SK-N-SH (cell line): Measurements from ENCODE around the gene ARHGDIB. TPM values are rescaled to one million over a fixed set of nuclear protein-coding genes. Genes with fewer than 3 reads are reported as not detected.

ENCODE experiments used
- CTCF ChIA-PET: fragments of 300-600, 350-600 bp; formaldehyde crosslinking; extraction: SDS; loops from one replicate; lab custom pipeline; 2021; lab: Yijun Ruan, JAX
- POLR2A ChIA-PET: fragments of 350-600 bp; sonication (Branson Sonifier 250); formaldehyde crosslinking; extraction: SDS; loops from one replicate; lab custom pipeline; 2020; ENCODE audit warnings: antibody characterized with exemption, inconsistent platforms; lab: Yijun Ruan, JAX
- DNase-seq: peaks from one replicate; pipeline ENCODE4 v3.0.0; 2012
- H2AFZ ChIP-seq: fragments of 200-600 bp; sonication (generic); 2 replicates; pipeline ENCODE4 v1.8.1; 2016; ENCODE audit warnings: antibody characterized with exemption, mild to moderate bottlenecking, low read depth
- H3F3A ChIP-seq: fragments of 200-600 bp; sonication (generic); replicated peaks from 2 replicates; pipeline ENCODE3; 2016; ENCODE audit warnings: antibody characterized with exemption, mild to moderate bottlenecking; ENCODE audit not compliant: insufficient read depth
- H3K27ac ChIP-seq, 2 experiments: fragments of 200-500 bp in 1 of 2; fragments of 200-600 bp in 1 of 2; sonication (Bioruptor generic) in 1 of 2; sonication (generic), shearing (Covaris generic) in 1 of 2; 2 replicates each; pipeline versions ENCODE4 v1.5.1 to v1.6.1; 2014 to 2016; ENCODE audit warnings: low read depth in 2 of 2, inconsistent platforms in 1 of 2, low read length in 1 of 2, mild to moderate bottlenecking in 1 of 2, mixed read lengths in 1 of 2
- H3K27me3 ChIP-seq: fragments of 200-600 bp; sonication (generic), shearing (Covaris generic); 2 replicates; pipeline ENCODE4 v1.6.1; 2016; ENCODE audit warnings: mixed run types; ENCODE audit not compliant: insufficient read depth
- H3K36me3 ChIP-seq, 2 experiments: fragments of 200-500 bp in 1 of 2; fragments of 200-600 bp in 1 of 2; sonication (Bioruptor generic) in 1 of 2; sonication (generic) in 1 of 2; replicated peaks in 1 of 2; 2 replicates each; pipeline versions ENCODE3 to v1.5.1; 2014 to 2016; ENCODE audit warnings: low read length in 1 of 2, mild to moderate bottlenecking in 1 of 2; ENCODE audit not compliant: insufficient read depth in 2 of 2, control insufficient read depth in 1 of 2
- H3K4me1 ChIP-seq, 2 experiments: fragments of 200-500 bp in 1 of 2; fragments of 200-600 bp in 1 of 2; sonication (Bioruptor generic) in 1 of 2; sonication (generic), shearing (Covaris generic) in 1 of 2; 2 replicates each; pipeline versions ENCODE4 v1.5.1 to v1.6.1; 2014 to 2016; ENCODE audit warnings: low read depth in 1 of 2, low read length in 1 of 2, mixed run types in 1 of 2; ENCODE audit not compliant: insufficient read depth in 2 of 2, control insufficient read depth in 1 of 2
- H3K4me2 ChIP-seq: fragments of 200-600 bp; sonication (generic), shearing (Covaris generic); 2 replicates; pipeline ENCODE4 v1.6.1; 2017; ENCODE audit warnings: mixed run types
- H3K4me3 ChIP-seq, 2 experiments: fragments of 200-500 bp in 1 of 2; fragments of 200-600 bp in 1 of 2; sonication (Bioruptor generic) in 1 of 2; sonication (generic), shearing (Covaris generic) in 1 of 2; 2 replicates each; pipeline versions ENCODE4 v1.5.1 to v1.8.1; 2014 to 2016; ENCODE audit warnings: low read depth in 2 of 2, inconsistent platforms in 1 of 2, low read length in 1 of 2, mild to moderate bottlenecking in 1 of 2, mixed read lengths in 1 of 2, moderate library complexity in 1 of 2
- H3K79me2 ChIP-seq: fragments of 200-600 bp; sonication (generic); 2 replicates; pipeline ENCODE4 v1.8.1; 2017; ENCODE audit warnings: mild to moderate bottlenecking; ENCODE audit not compliant: insufficient read depth
- H3K9ac ChIP-seq: fragments of 200-600 bp; sonication (generic); 2 replicates; pipeline ENCODE4 v1.6.1; 2017; ENCODE audit warnings: mixed run types
- H3K9me2 ChIP-seq: fragments of 200-600 bp; sonication (generic); 2 replicates; pipeline ENCODE4 v1.6.1; 2017; ENCODE audit warnings: mixed run types
- H3K9me3 ChIP-seq: fragments of 200-600 bp; sonication (generic); 2 replicates; pipeline ENCODE4 v1.6.1; 2017; ENCODE audit warnings: mixed run types, mild to moderate bottlenecking, moderate library complexity
- H4K20me1 ChIP-seq: fragments of 200-600 bp; sonication (generic); 2 replicates; pipeline ENCODE4 v1.6.1; 2017; ENCODE audit warnings: mild to moderate bottlenecking, mixed run types; ENCODE audit not compliant: insufficient read depth
- CHD2 ChIP-seq: fragments of 150-350 bp; IDR thresholded peaks from 2 replicates; pipeline ENCODE4 v1.6.1; 2018; ENCODE audit warnings: low read length; ENCODE audit not compliant: partially characterized antibody
- ELF1 ChIP-seq: IDR thresholded peaks from 2 replicates; pipeline ENCODE4 v1.4.0; 2012
- EP300 ChIP-seq, 2 experiments: IDR thresholded peaks; 2 replicates each; pipeline versions ENCODE4 v1.4.0 to v1.6.1; 2012; ENCODE audit warnings: borderline replicate concordance in 1 of 2, low read depth in 1 of 2, low read length in 1 of 2
- EZH2phosphoT487 ChIP-seq: fragments of 200-600 bp; sonication (generic); IDR thresholded peaks from 2 replicates; pipeline ENCODE4 v1.6.1; 2017; ENCODE audit warnings: low read depth, mixed run types, mild to moderate bottlenecking, antibody characterized with exemption, moderate library complexity, borderline replicate concordance
- FOSL2 ChIP-seq: IDR thresholded peaks from 2 replicates; pipeline ENCODE4 v1.4.0; 2012; ENCODE audit warnings: low read depth, mild to moderate bottlenecking, moderate library complexity, borderline replicate concordance
- FOXJ3 ChIP-seq: sonication (generic); formaldehyde crosslinking; IDR thresholded peaks from 2 replicates; pipeline ENCODE4 v1.5.1; 2020; ENCODE audit warnings: mild to moderate bottlenecking, missing genetic modification reagents
- GABPA ChIP-seq: IDR thresholded peaks from 2 replicates; pipeline ENCODE4 v1.4.0; 2012; ENCODE audit warnings: low read depth, mild to moderate bottlenecking
- IRF3 ChIP-seq: fragments of 150-350 bp; IDR thresholded peaks from 2 replicates; pipeline ENCODE4 v1.6.1; 2016; ENCODE audit warnings: mild to moderate bottlenecking, low read depth, low read length
- MEF2A ChIP-seq: IDR thresholded peaks from 2 replicates; pipeline ENCODE4 v1.4.0; 2012; ENCODE audit warnings: low read depth, borderline replicate concordance
- MXI1 ChIP-seq: IDR thresholded peaks from 2 replicates; pipeline ENCODE4 v1.6.1; 2012; ENCODE audit warnings: mild to moderate bottlenecking, low read depth, low read length, improper control_type of control experiment
- NFIC ChIP-seq: IDR thresholded peaks from 2 replicates; pipeline ENCODE4 v1.4.0; 2012; ENCODE audit warnings: borderline replicate concordance
- NRF1 ChIP-seq: IDR thresholded peaks from 2 replicates; pipeline ENCODE4 v1.6.1; 2012; ENCODE audit warnings: low read depth, mild to moderate bottlenecking, low read length
- PBX3 ChIP-seq: IDR thresholded peaks from 2 replicates; pipeline ENCODE4; 2012
- SMC3 ChIP-seq: IDR thresholded peaks from 2 replicates; pipeline ENCODE4 v1.6.1; 2012; ENCODE audit warnings: low read depth, low read length, improper control_type of control experiment
- TAF1 ChIP-seq: IDR thresholded peaks from 2 replicates; pipeline ENCODE4 v1.6.1; 2012; ENCODE audit warnings: low read depth, mild to moderate bottlenecking, low read length, moderate library complexity, borderline replicate concordance
- TEAD4 ChIP-seq: IDR thresholded peaks from 2 replicates; pipeline ENCODE4 v1.4.0; 2012; ENCODE audit warnings: mild to moderate bottlenecking, borderline replicate concordance; ENCODE audit not compliant: insufficient read depth
- USF1 ChIP-seq: IDR thresholded peaks from 2 replicates; pipeline ENCODE4 v1.4.0; 2012; ENCODE audit warnings: low read depth, borderline replicate concordance
- USF2 ChIP-seq: fragments of 150-350 bp; IDR thresholded peaks from 2 replicates; pipeline ENCODE4 v1.6.1; 2017; ENCODE audit warnings: antibody characterized with exemption, low read length, low read depth, borderline replicate concordance
- YY1 ChIP-seq: IDR thresholded peaks from 2 replicates; pipeline ENCODE4 v1.4.0; 2012; ENCODE audit warnings: low read depth, mild to moderate bottlenecking
- ZBTB33 ChIP-seq: IDR thresholded peaks from 2 replicates; pipeline ENCODE4 v1.4.0; 2012; ENCODE audit warnings: low read depth, borderline replicate concordance
- WGBS: methylation state at CpG from one replicate; pipeline ENCODE4 v1.1.6; 2017; ENCODE audit warnings: low lambda C conversion rate; 5-methylcytosine and 5-hydroxymethylcytosine counted together
- polyA plus RNA-seq, 3 experiments: library from polyadenylated mRNA; depleted of rRNA; stranded (reverse); fragments of >200 nt; gene quantifications; 2 replicates each; pipeline ENCODE4 v1.2.3, GENCODE V29; 2012

ARHGDIB gene
- polyA plus RNA-seq, 1 of the 3 experiments (the other 2 are of a cell fraction) = 362 TPM

- no peak for DNase-seq
- H3K27ac ChIP-seq = no peak overlapping the region
- no peak overlapping the region for H3K4me2 ChIP-seq
- 90% methylated on average over 3 of the region's 3 CpGs for WGBS
- H2AFZ ChIP-seq = no peak overlapping the region
- H3K9ac ChIP-seq = no peak overlapping the region
- H3F3A ChIP-seq = peaks cover 6% of the 10 kb centered on the region
- H3K4me3 ChIP-seq = no peak overlapping the region
- no peaks in the 10 kb centered on the region for H3K27me3 ChIP-seq
- no peaks in the 10 kb centered on the region for H4K20me1 ChIP-seq
- TF ChIP-seq EP300 (IDR thresholded peaks at IDR 0.05; ENCODE audit: borderline replicate concordance in 1 of 2, low read depth in 1 of 2, low read length in 1 of 2) = no peak
- TF ChIP-seq MXI1 = no peak
- TF ChIP-seq NRF1 = no peak
- TF ChIP-seq NFIC = no peak
- no peak for TF ChIP-seq FOXJ3 (CRISPR knock-in tag)
- TF ChIP-seq YY1 = no peak
- no peak for TF ChIP-seq TAF1
- TF ChIP-seq FOSL2 = no peak
- TF ChIP-seq ZBTB33 = no peak
- TF ChIP-seq ELF1 = no peak
- TF ChIP-seq CHD2 = no peak
- no peaks in the 10 kb centered on the region for H3K36me3 ChIP-seq
- H3K79me2 ChIP-seq = no peaks in the 10 kb centered on the region
- CTCF ChIA-PET = no interaction called here
- POLR2A ChIA-PET = no interaction called here
- H3K9me3 ChIP-seq = no peaks in the 10 kb centered on the region
- H3K4me1 ChIP-seq = peaks cover 0 to 7% of the 10 kb centered on the region in 2 experiments; a peak in 2 of 4 replicates
- H3K9me2 ChIP-seq = no peaks in the 10 kb centered on the region
These were observed 36.9 kb downstream of the ARHGDIB start for GRCh38 chr12:14924541-14924940.

- WGBS = 84% methylated on average over 2 of the region's 2 CpGs
- Histone ChIP-seq H3K9me3 (no peaks in the 10 kb centered on the region), H2AFZ (no peak overlapping the region), H3K9ac (no peak overlapping the region), H4K20me1 (no peaks in the 10 kb centered on the region), H3K79me2 (no peaks in the 10 kb centered on the region), H3K4me2 (no peak overlapping the region), H3K4me3 (no peak overlapping the region), H3K27me3 (no peaks in the 10 kb centered on the region), H3F3A (peaks cover under 1% of the 10 kb centered on the region), H3K4me1 (peaks cover 0 to 3% of the 10 kb centered on the region in 2 experiments; a peak in 2 of 4 replicates), H3K36me3 (no peaks in the 10 kb centered on the region), H3K9me2 (no peaks in the 10 kb centered on the region), H3K27ac (no peak overlapping the region)
- ChIA-PET CTCF (no interaction called here), POLR2A (no interaction called here)
- DNase-seq = no peak
- TF ChIP-seq SMC3 (no peak), IRF3 (no peak), USF2 (no peak), USF1 (no peak), ZBTB33 (no peak), MXI1 (no peak), TEAD4 (no peak), EP300 (IDR thresholded peaks at IDR 0.05; ENCODE audit: borderline replicate concordance in 1 of 2, low read depth in 1 of 2, low read length in 1 of 2) (no peak), GABPA (no peak), ELF1 (no peak), CHD2 (no peak), PBX3 (no peak), EZH2phosphoT487 (no peak), MEF2A (no peak)
These were observed 37.5 kb downstream of the ARHGDIB start for GRCh38 chr12:14923944-14924343.
